NCI-H774 (cell line): ENCODE results near the gene CD200.
"Not testable (repeated sequence)": the region's sequence is repeated elsewhere in the genome, so short reads cannot be mapped to it uniquely, and the experiment has no call there.

Experiments used
- DNase-seq: peaks from one replicate; lab custom pipeline; 2025; lab: John Stamatoyannopoulos, UW

Gene CD200

DNA sequence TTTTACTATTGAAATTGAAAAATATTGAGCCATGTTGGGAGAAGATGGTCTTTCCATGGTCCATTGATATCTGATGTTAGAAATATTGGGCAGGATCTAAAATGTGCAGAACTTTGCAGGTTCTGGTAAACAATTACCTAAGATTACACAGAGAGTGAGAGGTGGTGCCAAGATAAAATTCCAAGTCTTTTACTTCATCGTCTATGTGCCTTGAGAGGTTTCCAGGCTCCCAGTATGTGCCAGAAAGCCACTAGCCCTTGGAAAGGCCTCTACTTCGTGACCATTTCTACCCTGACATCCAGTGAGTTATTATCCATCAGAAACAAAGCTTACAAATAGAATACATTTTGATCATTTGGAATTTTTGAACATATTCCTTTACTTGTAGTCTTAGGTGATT, 27.6 kb downstream of the CD200 start:
- no peak for DNase-seq

- no peak for DNase-seq
Observed at GRCh38 chr3:112362221-112362620, 29.3 kb downstream of the CD200 start.

DNA sequence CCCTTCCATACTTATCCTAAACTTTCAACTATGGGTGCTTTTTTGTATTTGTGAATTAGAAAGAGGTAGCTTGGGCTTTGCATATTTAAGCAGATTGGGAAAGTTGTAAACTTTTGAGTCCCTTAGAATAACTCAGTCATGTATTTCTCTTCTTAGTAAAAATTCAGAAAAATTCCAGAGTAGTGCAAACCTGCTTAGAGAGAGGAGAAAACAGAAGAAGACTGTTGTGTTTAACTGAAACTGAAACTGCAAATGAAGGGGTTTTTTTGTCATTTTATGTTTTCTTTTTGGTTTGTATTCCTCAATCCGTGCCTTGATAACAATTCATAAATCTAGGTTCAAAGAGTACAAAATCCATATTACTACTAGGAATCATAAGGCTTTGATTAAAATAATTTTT, 31.3 kb downstream of the CD200 start:
- DNase-seq: no peak

- DNase-seq: no peak
Observed at GRCh38 chr3:112365035-112365434, 32.1 kb downstream of the CD200 start.

GRCh38 chr3:112365636-112366035, 32.7 kb downstream of the CD200 start:
- DNase-seq: no peak

- DNase-seq: no peak
Observed at GRCh38 chr3:112366522-112366921, 33.6 kb downstream of the CD200 start.

- no peak for DNase-seq
Observed at GRCh38 chr3:112371569-112371968, 38.6 kb downstream of the CD200 start.

DNA sequence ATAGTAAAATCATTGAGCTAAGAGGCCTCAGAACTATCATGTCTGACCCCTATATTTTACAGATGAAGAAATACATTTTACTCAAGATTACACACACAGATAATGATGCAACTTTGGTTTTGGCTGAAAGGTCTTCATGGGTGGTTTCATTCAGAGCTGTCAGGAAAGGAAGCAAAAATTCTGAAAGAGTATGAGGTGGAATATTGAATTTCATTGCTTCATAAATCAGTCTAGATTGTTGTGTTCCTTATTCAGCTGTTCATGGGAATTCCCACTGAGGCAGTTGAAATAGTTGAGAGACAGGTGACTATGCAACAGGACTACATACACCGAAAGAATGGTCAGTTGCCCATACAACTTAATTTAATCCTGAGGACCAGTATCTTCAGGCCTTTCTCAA, 39.4 kb downstream of the CD200 start:
- DNase-seq: no peak

DNA sequence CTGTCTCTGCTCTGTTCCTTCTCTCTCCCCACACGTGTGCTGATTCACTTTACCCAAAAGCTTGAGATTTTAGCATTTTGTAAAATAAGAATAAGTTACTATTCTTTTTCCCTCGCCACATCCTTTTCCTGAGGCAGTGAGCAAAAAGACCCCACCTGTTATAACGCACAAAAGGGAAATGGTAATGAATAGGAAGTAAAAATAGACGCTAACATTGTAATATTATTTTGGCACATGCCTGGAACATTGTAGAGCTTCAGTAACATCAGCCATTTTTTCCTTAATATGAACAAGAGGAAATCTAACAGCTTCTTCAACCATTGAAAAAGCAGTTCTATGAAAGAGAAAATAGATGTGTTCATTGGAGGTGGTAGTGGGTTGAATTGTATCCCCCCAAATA, 40.5 kb downstream of the CD200 start:
- DNase-seq: no peak

GRCh38 chr3:112373924-112374323, 41.0 kb downstream of the CD200 start:
- no peak for DNase-seq

DNA sequence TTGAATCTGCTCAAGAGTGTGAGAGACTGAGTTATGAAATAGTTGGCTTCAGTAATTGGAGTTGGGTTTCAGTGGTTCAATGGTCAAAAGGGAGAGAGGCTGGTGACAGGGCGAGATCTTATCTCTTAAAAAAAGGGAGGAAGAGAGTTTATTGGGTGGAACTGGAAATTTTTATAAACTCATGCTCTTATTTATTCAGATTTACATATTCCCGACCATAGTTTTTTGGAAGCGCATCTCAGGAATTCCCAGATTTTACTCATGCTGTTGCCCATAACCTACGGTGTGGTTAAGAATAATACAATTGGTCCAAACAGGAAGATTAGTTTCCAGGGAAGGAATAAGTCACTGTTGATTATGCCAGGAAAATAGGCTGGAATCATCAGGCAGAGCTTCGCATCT, 41.4 kb downstream of the CD200 start:
- DNase-seq: no peak

- no peak for DNase-seq
Observed at GRCh38 chr3:112375117-112375516, 42.2 kb downstream of the CD200 start.

- DNase-seq: no peak
Observed at GRCh38 chr3:112376241-112376911, 43.4 kb downstream of the CD200 start.

DNA sequence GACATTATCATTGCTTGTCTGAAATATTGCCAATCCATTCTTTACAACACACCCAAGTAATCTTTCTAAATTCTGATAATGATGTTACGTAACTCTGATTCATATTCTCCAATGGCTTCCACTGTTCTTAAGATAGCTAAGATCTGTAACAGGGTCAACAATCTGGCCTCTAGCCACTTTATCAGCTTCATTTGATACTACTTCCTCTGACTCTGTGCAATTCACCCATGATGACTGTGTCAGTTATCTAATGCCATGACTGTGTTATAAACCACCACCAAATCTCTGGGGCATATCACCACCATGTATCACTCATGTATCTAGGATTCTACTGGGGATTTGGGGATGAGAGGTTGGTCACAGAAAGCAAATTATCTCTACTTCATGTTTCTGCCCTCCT, 44.0 kb downstream of the CD200 start:
- no peak for DNase-seq

GRCh38 chr3:112377568-112378071, 44.7 kb downstream of the CD200 start:
- no peak for DNase-seq

- not testable (repeated sequence) for DNase-seq
Observed at GRCh38 chr3:112378347-112378746, 45.4 kb downstream of the CD200 start.

- no peak for DNase-seq
Observed at GRCh38 chr3:112379020-112379690, 46.2 kb downstream of the CD200 start.

DNA sequence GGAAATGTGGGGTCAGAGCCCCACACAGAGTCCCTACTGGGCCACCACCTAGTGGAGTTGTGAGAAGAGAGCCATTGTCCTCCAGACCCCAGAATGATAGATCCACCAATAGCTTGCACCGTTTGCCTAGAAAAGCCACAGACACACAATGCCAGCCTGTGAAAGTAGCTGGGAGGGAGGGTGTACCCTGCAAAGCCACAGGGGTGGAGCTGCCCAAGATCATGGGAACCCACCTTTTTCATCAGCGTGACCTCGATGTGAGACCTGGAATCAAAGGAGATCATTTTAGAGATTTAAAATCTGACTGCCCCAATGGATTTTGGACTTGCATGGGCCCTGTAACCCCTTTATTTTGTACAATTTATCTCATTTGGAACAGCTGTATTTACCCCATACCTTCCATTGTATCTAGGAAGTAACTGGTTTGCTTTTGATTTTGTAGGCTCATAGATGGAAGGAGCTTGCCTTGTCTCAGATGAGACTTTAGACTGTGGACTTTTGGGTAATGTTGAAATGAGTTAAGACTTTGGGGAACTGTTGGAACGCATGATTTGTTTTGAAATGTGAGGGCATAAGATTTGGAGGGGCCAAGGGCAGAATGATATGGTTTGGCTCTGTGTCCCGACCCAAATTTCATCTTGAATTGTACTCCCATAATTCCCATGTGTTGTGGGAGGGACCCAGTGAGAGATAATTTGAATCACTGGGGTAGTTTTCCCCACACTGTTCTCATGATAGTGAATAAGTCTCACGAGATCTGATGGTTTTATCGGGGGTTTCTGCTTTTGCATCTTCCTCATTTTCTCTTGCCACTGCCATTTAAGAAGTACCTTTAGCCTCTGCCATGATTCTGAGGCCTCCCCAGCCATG, 49.0 kb downstream of the CD200 start:
- no peak for DNase-seq

DNA sequence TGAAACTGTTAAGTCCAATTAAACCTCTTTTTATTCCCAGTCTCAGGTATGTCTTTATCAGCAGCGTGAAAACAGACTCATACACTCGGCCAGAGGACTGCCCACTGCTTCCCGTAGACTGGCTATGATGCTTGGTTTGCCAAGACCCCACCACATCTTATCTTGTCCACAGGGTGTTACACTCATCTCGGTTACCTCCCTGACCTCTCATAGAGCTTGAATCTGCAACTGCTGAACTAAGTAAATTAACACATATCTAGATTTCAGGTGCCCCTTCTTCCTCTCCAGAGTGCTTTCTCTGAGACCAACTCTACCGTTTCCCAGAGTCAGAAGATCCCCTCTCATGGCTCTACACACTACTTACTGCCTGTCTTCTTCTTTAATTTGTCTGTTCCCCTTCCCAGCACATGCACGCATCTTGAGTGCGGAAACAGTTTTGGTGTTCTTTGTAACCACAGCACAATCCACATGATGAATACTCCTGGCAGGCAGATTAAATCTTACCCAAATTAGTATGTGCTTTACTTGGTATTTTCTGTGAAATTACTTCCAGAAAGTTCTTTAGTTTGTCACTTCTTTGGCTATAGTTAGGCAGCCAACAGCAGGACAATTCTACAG, 49.7 kb downstream of the CD200 start:
- DNase-seq: no peak

- no peak for DNase-seq
Observed at GRCh38 chr3:112384769-112385168, 51.8 kb downstream of the CD200 start.

- no peak for DNase-seq
Observed at GRCh38 chr3:112388972-112389371, 56.0 kb downstream of the CD200 start.

- no peak for DNase-seq
Observed at GRCh38 chr3:112389961-112390360, 57.0 kb downstream of the CD200 start.
